A673 (cell line): ENCODE results near the gene RPAP3.

ENCODE experiments used
- EZH2 ChIP-seq: fragments of 200-600 bp; sonication (generic); IDR thresholded peaks from 2 replicates; pipeline ENCODE4 v1.6.1; 2017; ENCODE audit warnings: borderline replicate concordance, low read depth, mild to moderate bottlenecking, mixed read lengths, antibody characterized with exemption, low read length; ENCODE audit not compliant: poor library complexity, severe bottlenecking
- TF ChIP-seq, protein P1 (sequence below): fragments of 300-800, 200-600 bp; sonication (generic); conservative IDR thresholded peaks from 2 replicates; pipeline ENCODE4 v1.5.1; 2017; ENCODE audit warnings: low read depth, mild to moderate bottlenecking, antibody characterized with exemption, low read length, moderate library complexity, mixed read lengths

DNA sequence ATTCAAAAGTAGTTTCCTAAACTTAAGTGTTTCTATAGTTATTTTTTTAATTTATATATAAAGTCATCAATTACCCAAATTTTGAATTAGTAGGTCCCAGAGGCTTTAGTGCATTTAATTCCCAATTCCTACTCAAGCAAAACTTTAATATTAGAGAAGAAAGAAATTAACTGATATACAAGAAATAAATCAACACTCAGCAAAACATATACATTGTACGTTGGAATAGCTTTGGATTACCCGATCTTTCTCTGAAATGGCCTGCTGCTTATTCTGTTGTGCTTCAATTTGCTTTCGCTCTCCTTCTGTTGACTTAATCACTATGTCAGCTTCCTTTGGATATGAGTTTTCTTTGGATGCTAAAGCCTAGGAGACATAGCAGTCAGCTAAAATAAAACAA lies 18.2 kb downstream of the RPAP3 start:
- TF ChIP-seq, protein P1, sequence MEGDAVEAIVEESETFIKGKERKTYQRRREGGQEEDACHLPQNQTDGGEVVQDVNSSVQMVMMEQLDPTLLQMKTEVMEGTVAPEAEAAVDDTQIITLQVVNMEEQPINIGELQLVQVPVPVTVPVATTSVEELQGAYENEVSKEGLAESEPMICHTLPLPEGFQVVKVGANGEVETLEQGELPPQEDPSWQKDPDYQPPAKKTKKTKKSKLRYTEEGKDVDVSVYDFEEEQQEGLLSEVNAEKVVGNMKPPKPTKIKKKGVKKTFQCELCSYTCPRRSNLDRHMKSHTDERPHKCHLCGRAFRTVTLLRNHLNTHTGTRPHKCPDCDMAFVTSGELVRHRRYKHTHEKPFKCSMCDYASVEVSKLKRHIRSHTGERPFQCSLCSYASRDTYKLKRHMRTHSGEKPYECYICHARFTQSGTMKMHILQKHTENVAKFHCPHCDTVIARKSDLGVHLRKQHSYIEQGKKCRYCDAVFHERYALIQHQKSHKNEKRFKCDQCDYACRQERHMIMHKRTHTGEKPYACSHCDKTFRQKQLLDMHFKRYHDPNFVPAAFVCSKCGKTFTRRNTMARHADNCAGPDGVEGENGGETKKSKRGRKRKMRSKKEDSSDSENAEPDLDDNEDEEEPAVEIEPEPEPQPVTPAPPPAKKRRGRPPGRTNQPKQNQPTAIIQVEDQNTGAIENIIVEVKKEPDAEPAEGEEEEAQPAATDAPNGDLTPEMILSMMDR, result no peak
- TF ChIP-seq EZH2, result no peak
